A549 (cell line): ENCODE measurements around the gene RTL9.

Experiments
- BCL3 ChIP-seq: fragments of >200 bp; sonication (Bioruptor Twin); formaldehyde crosslinking; IDR thresholded peaks from 3 replicates; pipeline ENCODE4 v1.6.1; 2016
- CTCF ChIP-seq: fragments of >200 bp; sonication (Bioruptor Twin); formaldehyde crosslinking; IDR thresholded peaks from 3 replicates; pipeline ENCODE4 v1.5.1; 2016
- EP300 ChIP-seq, 2 experiments: fragments of >200 bp; sonication (Bioruptor Twin); formaldehyde crosslinking; IDR thresholded peaks; 2 replicates in 1 of 2; 3 replicates in 1 of 2; pipeline ENCODE4 v1.6.1; 2016 to 2017
- ESRRA ChIP-seq: fragments of 150-350 bp; IDR thresholded peaks from 2 replicates; pipeline ENCODE4 v1.6.1; 2014; ENCODE audit warnings: mild to moderate bottlenecking, low read length, borderline replicate concordance
- HDAC2 ChIP-seq: fragments of 200-600 bp; sonication (generic); IDR thresholded peaks from 2 replicates; pipeline ENCODE4 v1.6.1; 2016
- HMGXB4 ChIP-seq: fragments of 250-450 bp; sonication (Bioruptor Pico); IDR thresholded peaks from 2 replicates; pipeline ENCODE4 v1.5.0; 2021; ENCODE audit warnings: mild to moderate bottlenecking, moderate library complexity, borderline replicate concordance
- MAX ChIP-seq: IDR thresholded peaks from 2 replicates; pipeline ENCODE4 v1.6.1; 2012
- MYC ChIP-seq: IDR thresholded peaks from 2 replicates; pipeline ENCODE4 v1.6.1; 2012; ENCODE audit warnings: mild to moderate bottlenecking, inconsistent platforms, low read length, improper control_type of control experiment, borderline replicate concordance
- NR3C1 ChIP-seq: fragments of >200 bp; sonication (Bioruptor Twin); formaldehyde crosslinking; IDR thresholded peaks from 3 replicates; pipeline ENCODE4 v1.6.1; 2017
- POLR2A ChIP-seq: IDR thresholded peaks from 2 replicates; pipeline ENCODE4 v1.6.1; 2012; ENCODE audit warnings: mild to moderate bottlenecking, low read length
- RAD21 ChIP-seq, 2 experiments: fragments of >200 bp in 1 of 2; sonication (Bioruptor Twin) in 1 of 2; formaldehyde crosslinking in 1 of 2; IDR thresholded peaks in 1 of 2; conservative IDR thresholded peaks in 1 of 2; 2 replicates in 1 of 2; 3 replicates in 1 of 2; pipeline ENCODE4 v1.6.1; 2012 to 2018; ENCODE audit warnings: inconsistent platforms in 1 of 2
- REST ChIP-seq: fragments of 200-600 bp; sonication (generic); IDR thresholded peaks from 2 replicates; pipeline ENCODE4 v1.6.1; 2016; ENCODE audit warnings: antibody characterized with exemption, mild to moderate bottlenecking, moderate library complexity
- SMC3 ChIP-seq: fragments of >200 bp; sonication (Bioruptor Twin); formaldehyde crosslinking; IDR thresholded peaks from 3 replicates; pipeline ENCODE4 v1.6.1; 2018; ENCODE audit warnings: inconsistent platforms
- USF2 ChIP-seq: fragments of 450-650 bp; IDR thresholded peaks from 2 replicates; pipeline ENCODE4 v1.6.1; 2014; ENCODE audit warnings: antibody characterized with exemption

- TF ChIP-seq CTCF (no peak), USF2 (no peak), MAX (no peak), MYC (no peak), EP300 (IDR thresholded peaks at IDR 0.05) (no peak), POLR2A (no peak), REST (no peak), BCL3 (no peak), RAD21 (conservative IDR thresholded peaks at IDR 0.05 in 1 of 2, IDR thresholded peaks at IDR 0.05 in 1 of 2) (no peak), HMGXB4 (CRISPR knock-in tag) (no peak), HDAC2 (no peak), NR3C1 (no peak), ESRRA (no peak), SMC3 (no peak)
Measured at GRCh38 chrX:110331444-110332030, 27.1 kb upstream of the RTL9 start.
